CD4-positive, alpha-beta T cell (primary cell): Measurements from ENCODE around the gene GJE1. TPM values are rescaled to one million over a fixed set of nuclear protein-coding genes. Genes with fewer than 3 reads are reported as not detected.
"Not testable (repeated sequence)": the region's sequence is repeated elsewhere in the genome, so short reads cannot be mapped to it uniquely, and the experiment has no call there.

Experiments used
- ATAC-seq: fragments of 200-7000 bp; cut with Tn5 transposase; one replicate; pipeline ENCODE4 v1.10.0; 2022; ENCODE audit warnings: mild to moderate bottlenecking; ENCODE audit not compliant: poor library complexity
- CTCF ChIA-PET: fragments of 350-600 bp; sonication (Branson Sonifier 250); formaldehyde crosslinking; loops from one replicate; lab custom pipeline; 2021; ENCODE audit warnings: antibody characterized with exemption, inconsistent platforms; lab: Charles Lee
- POLR2A ChIA-PET: fragments of 350-600 bp; sonication (Branson Sonifier 250); formaldehyde crosslinking; loops from one replicate; lab custom pipeline; 2021; ENCODE audit warnings: antibody characterized with exemption, inconsistent platforms; lab: Charles Lee
- DNase-seq, 14 experiments: peaks; one replicate each; pipeline ENCODE4 v3.0.0-alpha.2; 2013 to 2020; ENCODE audit warnings: mixed read lengths in 2 of 14
- H3K27ac ChIP-seq, 2 donors: one replicate each; pipeline versions ENCODE4 v1.5.1 to v1.7.0; 2013; ENCODE audit warnings: low read length in 2 of 2, low read depth in 1 of 2, mild to moderate bottlenecking in 1 of 2
- H3K27me3 ChIP-seq, 2 experiments: 1 replicate in 1 of 2; 2 replicates in 1 of 2; pipeline versions ENCODE4 v1.6.1 to v1.7.0; 2013; ENCODE audit warnings: low read length in 2 of 2, control low read depth in 1 of 2, mild to moderate bottlenecking in 1 of 2, moderate library complexity in 1 of 2; ENCODE audit not compliant: insufficient read depth in 2 of 2, control insufficient read depth in 1 of 2
- H3K36me3 ChIP-seq: one replicate; pipeline ENCODE4 v1.6.1; 2013; ENCODE audit warnings: low read length, control low read depth; ENCODE audit not compliant: insufficient read depth
- H3K4me1 ChIP-seq: one replicate; pipeline ENCODE4 v1.6.1; 2013; ENCODE audit warnings: low read length, control low read depth; ENCODE audit not compliant: insufficient read depth
- H3K4me3 ChIP-seq: one replicate; pipeline ENCODE4 v1.5.1; 2013; ENCODE audit warnings: mild to moderate bottlenecking, low read length, moderate library complexity
- H3K9me3 ChIP-seq, 2 experiments: 1 replicate in 1 of 2; 2 replicates in 1 of 2; pipeline versions ENCODE4 v1.6.1 to v1.7.0; 2013; ENCODE audit warnings: low read length in 2 of 2, mild to moderate bottlenecking in 2 of 2, control low read depth in 1 of 2, moderate library complexity in 1 of 2; ENCODE audit not compliant: control insufficient read depth in 1 of 2, insufficient read depth in 1 of 2
- H3K27ac Mint-ChIP-seq: one replicate; pipeline ENCODE4 v1.8.0; 2020; ENCODE audit warnings: mixed read lengths
- H3K27me3 Mint-ChIP-seq: one replicate; pipeline ENCODE4 v1.8.0; 2021; ENCODE audit warnings: mixed read lengths
- H3K36me3 Mint-ChIP-seq: one replicate; pipeline ENCODE4 v1.8.0; 2021; ENCODE audit warnings: low read depth, mixed read lengths
- H3K4me1 Mint-ChIP-seq: one replicate; pipeline ENCODE4 v1.8.0; 2021; ENCODE audit warnings: low read depth, mixed read lengths
- H3K4me3 Mint-ChIP-seq: one replicate; pipeline ENCODE4 v1.8.0; 2020; ENCODE audit warnings: mild to moderate bottlenecking, mixed read lengths
- H3K9me3 Mint-ChIP-seq: one replicate; pipeline ENCODE4 v1.8.0; 2020; ENCODE audit warnings: mixed read lengths
- intact Hi-C, 2 experiments: fragments of 100-400 bp; cut with DNase I in 1 of 2; cut with micrococcal nuclease in 1 of 2; formaldehyde crosslinking; loops; one replicate each; pipeline versions ENCODE4 v1.15.1 to v1.9.0; 2023 to 2025; cut with DNase I, micrococcal nuclease
- total RNA-seq, 174 experiments: library from RNA in 2 of 174; stranded (reverse) in 2 of 174; gene quantifications; one replicate each; pipeline ENCODE4 v1.2.3 and lab custom pipeline; 2021 to 2026
- TF ChIP-seq, protein P1 (sequence below): fragments of 200-600 bp; IDR thresholded peaks from one replicate; pipeline ENCODE4 v1.8.0; 2022; ENCODE audit warnings: antibody characterized with exemption, mild to moderate bottlenecking

The GJE1 gene
- total RNA-seq, 2 experiments from 2014 or later, result not detected

DNA sequence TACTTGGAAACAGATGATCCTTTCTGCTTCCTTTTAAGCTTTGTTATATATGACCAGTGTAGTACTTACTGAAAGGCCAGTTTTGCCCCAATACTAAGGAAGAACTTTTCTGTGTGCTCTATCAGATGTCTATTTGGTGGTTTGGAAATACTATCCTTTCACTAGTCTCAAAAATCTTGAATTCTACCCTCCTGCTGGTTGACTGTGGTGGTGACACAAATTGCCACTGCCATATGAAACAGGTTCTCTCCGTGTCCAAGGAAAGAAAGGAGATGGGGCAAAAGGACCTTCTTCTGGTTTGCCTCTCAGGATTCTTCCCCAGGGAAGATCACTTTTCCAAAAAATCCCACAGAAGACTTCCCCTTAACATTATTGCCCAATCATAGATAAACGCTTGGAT lies 6.2 kb downstream of the GJE1 start:
- intact Hi-C loops, result no loop called here
- ChIA-PET POLR2A (interaction anchor here (1.2 kb wide), 1 partner anchor 7 kb away, joined by 6 read pairs; no protein-coding TSS in a partner anchor), CTCF (interaction anchor here (2.0 kb wide), 1 partner anchor 9 kb away, joined by 4 read pairs; the partner anchor contains the start of genes NMBR and VTA1)
- no peaks in the 10 kb centered on the region for H3K36me3 Mint-ChIP-seq
- H3K4me3 Mint-ChIP-seq, result no peak overlapping the region
- H3K9me3 ChIP-seq, result no peaks in the 10 kb centered on the region
- H3K27me3 ChIP-seq, result peaks cover 4 to 11% of the 10 kb centered on the region in 2 experiments
- H3K27ac ChIP-seq, result no peak overlapping the region
- TF ChIP-seq, protein P1, sequence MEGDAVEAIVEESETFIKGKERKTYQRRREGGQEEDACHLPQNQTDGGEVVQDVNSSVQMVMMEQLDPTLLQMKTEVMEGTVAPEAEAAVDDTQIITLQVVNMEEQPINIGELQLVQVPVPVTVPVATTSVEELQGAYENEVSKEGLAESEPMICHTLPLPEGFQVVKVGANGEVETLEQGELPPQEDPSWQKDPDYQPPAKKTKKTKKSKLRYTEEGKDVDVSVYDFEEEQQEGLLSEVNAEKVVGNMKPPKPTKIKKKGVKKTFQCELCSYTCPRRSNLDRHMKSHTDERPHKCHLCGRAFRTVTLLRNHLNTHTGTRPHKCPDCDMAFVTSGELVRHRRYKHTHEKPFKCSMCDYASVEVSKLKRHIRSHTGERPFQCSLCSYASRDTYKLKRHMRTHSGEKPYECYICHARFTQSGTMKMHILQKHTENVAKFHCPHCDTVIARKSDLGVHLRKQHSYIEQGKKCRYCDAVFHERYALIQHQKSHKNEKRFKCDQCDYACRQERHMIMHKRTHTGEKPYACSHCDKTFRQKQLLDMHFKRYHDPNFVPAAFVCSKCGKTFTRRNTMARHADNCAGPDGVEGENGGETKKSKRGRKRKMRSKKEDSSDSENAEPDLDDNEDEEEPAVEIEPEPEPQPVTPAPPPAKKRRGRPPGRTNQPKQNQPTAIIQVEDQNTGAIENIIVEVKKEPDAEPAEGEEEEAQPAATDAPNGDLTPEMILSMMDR, result no peak
- H3K9me3 Mint-ChIP-seq, result no peaks in the 10 kb centered on the region
- no peaks in the 10 kb centered on the region for H3K4me1 Mint-ChIP-seq
- peaks cover 14% of the 10 kb centered on the region for H3K27me3 Mint-ChIP-seq
- no peak overlapping the region for H3K27ac Mint-ChIP-seq
- ATAC-seq (no peak), DNase-seq (no peak)
- no peak overlapping the region for H3K4me3 ChIP-seq
- H3K36me3 ChIP-seq, result no peaks in the 10 kb centered on the region
- no peaks in the 10 kb centered on the region for H3K4me1 ChIP-seq

DNA sequence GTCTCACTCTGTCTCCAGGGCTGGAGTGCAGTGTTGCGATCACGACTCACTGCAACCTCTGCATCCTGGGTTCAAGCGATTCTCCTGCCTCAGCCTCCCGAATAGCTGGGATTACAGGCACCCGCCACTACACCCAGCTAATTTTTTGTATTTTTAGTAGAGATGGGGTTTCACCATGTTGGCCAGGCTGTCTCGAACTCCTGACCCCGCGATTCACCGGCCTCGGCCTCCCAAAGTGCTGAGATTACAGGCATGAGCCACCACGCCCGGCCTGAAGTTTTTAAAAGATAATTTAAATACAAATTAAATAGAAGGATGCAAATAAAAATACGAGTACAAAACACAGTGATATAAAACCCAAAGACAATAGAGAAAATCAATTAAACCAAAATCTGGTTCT lies 8.8 kb downstream of the GJE1 start:
- CTCF ChIA-PET, H3K9me3 Mint-ChIP-seq, H3K9me3 ChIP-seq: not testable (repeated sequence)

DNA sequence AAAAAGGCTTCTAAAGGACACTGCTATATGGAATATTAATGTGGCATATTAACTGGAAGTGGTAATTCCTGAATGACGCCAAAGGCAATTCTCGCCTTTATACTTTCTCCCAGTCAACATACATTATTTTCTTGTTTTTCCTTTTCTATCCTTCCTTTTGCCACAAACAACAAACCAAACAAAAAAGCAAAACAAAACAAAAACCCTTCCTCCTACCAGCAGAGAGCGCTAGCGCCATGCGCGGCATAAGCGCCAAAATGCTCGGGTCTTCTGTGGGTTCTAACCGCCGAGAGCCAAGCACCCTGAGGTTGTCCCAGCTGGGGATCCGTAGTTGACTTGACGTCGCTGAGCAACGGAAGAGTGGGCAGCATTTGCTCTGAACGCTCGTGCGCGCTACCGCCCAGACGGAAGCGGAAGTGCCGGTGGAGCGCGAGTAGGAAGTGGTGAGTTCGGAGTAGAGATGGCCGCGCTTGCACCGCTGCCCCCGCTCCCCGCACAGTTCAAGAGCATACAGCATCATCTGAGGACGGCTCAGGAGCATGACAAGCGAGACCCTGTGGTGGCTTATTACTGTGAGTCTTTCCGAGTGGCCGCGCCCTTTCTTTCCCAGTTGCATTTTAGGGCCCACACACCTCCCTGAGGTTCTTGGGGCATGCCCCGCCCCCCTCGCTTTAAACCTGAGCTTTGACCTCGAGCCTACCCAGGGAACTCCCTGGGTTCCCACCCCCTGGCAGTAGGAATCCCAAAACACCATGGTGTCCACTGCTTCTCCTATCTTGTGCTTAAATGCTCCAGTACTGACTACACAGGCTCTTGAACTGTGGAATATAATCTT lies 14.3 kb downstream of the GJE1 start, which contains the start of the genes NMBR and VTA1:
TSS of gene NMBR (minus strand) at position 295 of the 835 bp plus-strand sequence. CDS start 58,464 bp downstream, outside the sequence.
TSS of gene VTA1 (plus strand) at position 436 of the 835 bp plus-strand sequence. CDS start at position 461, 25 bp downstream.
- Histone ChIP-seq H3K36me3 (peaks cover 6% of the 10 kb centered on the region), H3K27ac (peak within 1 kb of the TSS; percentile 56 to 68), H3K9me3 (no peaks in the 10 kb centered on the region), H3K27me3 (no peaks in the 10 kb centered on the region), H3K4me1 (peaks cover 8% of the 10 kb centered on the region), H3K4me3 (peak within 1 kb of the TSS; percentile 78)
- Mint-ChIP-seq H3K27ac (peak within 1 kb of the TSS; percentile 89), H3K27me3 (no peaks in the 10 kb centered on the region), H3K4me3 (peak within 1 kb of the TSS; percentile 97), H3K36me3 (peaks cover 38% of the 10 kb centered on the region), H3K9me3 (no peaks in the 10 kb centered on the region), H3K4me1 (peaks cover 72% of the 10 kb centered on the region)
- intact Hi-C loops, result loop anchor here (1.0 to 10.0 kb wide), 10 partner anchors 60 to 1948 kb away; partner anchors contain the start of genes ADAT2 (in 2 of the 2), PEX3 (in 2 of the 2), AIG1 (in 1 of the 2) and LTV1 (in 1 of the 2)
- CTCF ChIA-PET, result interaction anchor here (0.7 to 3.9 kb wide), 12 partner anchors 8 to 1304 kb away, joined by 3 to 38 read pairs (median 4); partner anchors contain the start of genes ADAT2 and PEX3
- POLR2A ChIA-PET, result interaction anchor here (0.6 to 2.6 kb wide), 8 partner anchors 9 to 1303 kb away, joined by 3 to 12 read pairs (median 4); partner anchors contain the start of genes ADAT2 and PEX3
- TF ChIP-seq, protein P1, result peak; percentile 94
- ATAC-seq, result peak; percentile 94
- peak; percentile 89 to 99 (median 94) for DNase-seq

More for the DNA sequence above, 8.8 kb downstream of the GJE1 start:
- H3K27me3 ChIP-seq, result peaks cover 4 to 11% of the 10 kb centered on the region in 2 experiments
- H3K36me3 ChIP-seq, H3K4me1 ChIP-seq, H3K4me3 Mint-ChIP-seq, DNase-seq, H3K36me3 Mint-ChIP-seq, H3K27ac Mint-ChIP-seq, ATAC-seq, H3K27ac ChIP-seq, POLR2A ChIA-PET, H3K4me3 ChIP-seq: not testable (repeated sequence)
- Mint-ChIP-seq H3K27me3 (peaks cover 12% of the 10 kb centered on the region), H3K4me1 (peaks cover 17% of the 10 kb centered on the region)
- intact Hi-C loops, result loop anchor here (10.0 kb wide), 4 partner anchors 333 to 1953 kb away; partner anchors contain the start of genes AIG1 (in 1 of the 2) and SF3B5 (in 1 of the 2)
